Testis (tissue), 2 donors: ENCODE data around the gene TEX51.

ENCODE experiments used
- CTCF ChIP-seq, 3 experiments: fragments of 450-650 bp in 2 of 3; fragments of 200-600 bp in 1 of 3; sonication (generic) in 1 of 3; IDR thresholded peaks; one replicate each; pipeline ENCODE4 v1.5.1; 2016 to 2019; ENCODE audit warnings: antibody characterized with exemption in 3 of 3, mild to moderate bottlenecking in 2 of 3, moderate library complexity in 1 of 3
- POLR2A ChIP-seq: fragments of 450-650 bp; IDR thresholded peaks from one replicate; pipeline ENCODE4 v1.6.1; 2017; ENCODE audit warnings: antibody characterized with exemption, mild to moderate bottlenecking, moderate library complexity

- TF ChIP-seq CTCF (IDR thresholded peaks at IDR 0.05) (no peak), POLR2A (no peak)
Observed at GRCh38 chr2:126878601-126879000, 20.1 kb upstream of the TEX51 start.
